SJSA1 (cell line): ENCODE data around the gene PHACTR1. TPM values are rescaled to one million over a fixed set of nuclear protein-coding genes. Genes with fewer than 3 reads are reported as not detected.

Experiments
- DNase-seq, 2 experiments: peaks; one replicate each; pipeline ENCODE4 v3.0.0-alpha.2; 2015 to 2020; ENCODE audit warnings: low spot score in 2 of 2, low read depth in 1 of 2
- H3K27ac ChIP-seq: fragments of 250-450 bp; sonication (Bioruptor Pico); 2 replicates; pipeline ENCODE4 v1.5.1; 2020; ENCODE audit warnings: mild to moderate bottlenecking, moderate library complexity
- H3K27me3 ChIP-seq: fragments of 250-450 bp; sonication (Bioruptor Pico); replicated peaks from 2 replicates; pipeline ENCODE4 v1.5.1; 2020; ENCODE audit warnings: mild to moderate bottlenecking, moderate library complexity
- H3K36me3 ChIP-seq: fragments of 250-450 bp; sonication (Bioruptor Pico); 2 replicates; pipeline ENCODE4 v1.5.1; 2020; ENCODE audit warnings: mild to moderate bottlenecking
- H3K4me1 ChIP-seq: fragments of 250-450 bp; sonication (Bioruptor Pico); replicated peaks from 2 replicates; pipeline ENCODE4 v1.6.1; 2021; ENCODE audit warnings: mild to moderate bottlenecking
- H3K4me3 ChIP-seq: fragments of 250-450 bp; sonication (Bioruptor Pico); 2 replicates; pipeline ENCODE4 v1.5.1; 2020; ENCODE audit warnings: mild to moderate bottlenecking
- H3K9me3 ChIP-seq: fragments of 250-450 bp; sonication (Bioruptor Pico); replicated peaks from 2 replicates; pipeline ENCODE4 v1.5.1; 2020; ENCODE audit warnings: mild to moderate bottlenecking
- total RNA-seq: library from RNA; depleted of rRNA; stranded (reverse); fragments of >200 nt; shearing (Covaris generic); gene quantifications from 2 replicates; pipeline ENCODE4 v1.2.3, GENCODE V29; 2014

The PHACTR1 gene
- total RNA-seq, 1 experiment from 2014 or later = 0.37 TPM

DNA sequence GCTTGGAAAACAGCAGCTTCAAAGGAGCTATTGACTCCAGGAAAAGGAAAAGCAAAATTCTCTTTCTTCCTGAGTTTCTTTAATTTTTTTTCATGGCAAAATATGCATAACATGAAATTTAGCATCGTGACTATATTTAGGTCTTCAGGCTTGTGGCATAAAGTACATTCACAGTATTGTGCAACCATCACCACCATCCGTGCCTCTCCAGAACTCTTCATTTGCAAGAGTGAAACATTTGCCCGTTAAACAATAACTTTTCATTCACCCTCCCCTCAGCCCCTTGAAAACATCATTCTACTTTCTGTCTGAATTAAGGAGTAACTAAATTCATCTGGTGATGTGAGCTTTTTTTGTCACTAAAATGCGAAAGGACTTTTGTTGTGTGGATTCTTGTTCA lies 251.7 kb downstream of the PHACTR1 start:
- no peak overlapping the region for H3K27ac ChIP-seq

DNA sequence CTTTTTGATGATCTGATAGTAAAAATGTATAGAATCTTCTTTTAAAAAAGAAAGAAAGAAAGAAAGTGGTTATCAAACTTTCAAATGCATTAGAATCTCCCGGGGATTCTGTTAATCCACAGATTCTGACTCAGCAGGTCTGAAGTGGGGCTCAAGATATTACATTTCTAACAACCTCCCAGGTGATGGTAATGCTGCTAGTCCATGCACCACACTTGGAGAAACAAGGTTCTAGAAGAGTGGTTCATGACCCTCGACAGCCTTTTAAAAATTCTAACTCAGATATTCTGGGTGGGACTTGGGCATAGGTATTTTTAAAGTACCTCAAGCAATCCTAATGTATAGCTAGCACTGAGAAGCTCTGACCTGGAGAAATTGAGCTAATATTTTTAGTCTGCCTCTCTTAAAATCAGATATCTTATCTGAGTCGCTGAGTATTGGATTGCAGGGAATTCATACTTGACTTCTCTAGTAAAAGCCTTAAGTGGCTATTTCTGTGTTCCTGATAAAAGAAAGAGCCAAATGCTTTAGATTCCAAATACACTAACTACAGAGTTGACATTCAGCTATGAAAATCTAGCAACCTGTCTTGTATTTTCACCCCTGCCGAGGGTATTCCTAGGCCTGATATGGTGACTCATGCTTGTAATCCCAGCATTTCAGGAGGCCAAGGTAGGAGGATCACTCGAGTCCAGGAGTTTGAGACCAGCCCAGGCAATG lies 252.4 kb downstream of the PHACTR1 start:
- no peaks in the 10 kb centered on the region for H3K4me1 ChIP-seq
- H3K27ac ChIP-seq = no peak overlapping the region
- H3K4me3 ChIP-seq = no peak overlapping the region
- DNase-seq = no peak
- no peaks in the 10 kb centered on the region for H3K9me3 ChIP-seq
- H3K27me3 ChIP-seq = no peaks in the 10 kb centered on the region
- no peaks in the 10 kb centered on the region for H3K36me3 ChIP-seq

More for the DNA sequence above, 251.7 kb downstream of the PHACTR1 start:
- no peak for DNase-seq
- Histone ChIP-seq H3K4me3 (no peak overlapping the region), H3K9me3 (no peaks in the 10 kb centered on the region), H3K27me3 (no peaks in the 10 kb centered on the region), H3K36me3 (no peaks in the 10 kb centered on the region), H3K4me1 (no peaks in the 10 kb centered on the region)

DNA sequence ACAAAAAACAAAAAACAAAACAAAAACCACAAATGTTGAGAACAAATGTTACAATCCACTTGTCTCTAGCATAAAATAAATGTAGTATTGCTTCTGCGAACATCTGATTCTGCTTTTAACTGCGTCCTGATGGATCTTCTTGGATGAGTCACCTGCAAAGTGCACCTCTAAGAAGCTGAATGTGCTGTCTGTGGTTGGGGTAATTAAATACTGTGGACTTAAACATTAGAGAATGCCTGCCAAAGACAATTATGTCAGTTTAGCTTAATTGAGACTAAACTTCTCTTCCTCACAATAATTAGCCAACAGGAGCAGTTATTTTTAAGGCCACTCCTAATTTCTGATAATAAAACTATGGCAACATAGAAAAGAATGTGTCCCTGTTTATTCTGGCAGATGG lies 253.4 kb downstream of the PHACTR1 start:
- Histone ChIP-seq H3K9me3 (no peaks in the 10 kb centered on the region), H3K4me1 (no peaks in the 10 kb centered on the region), H3K36me3 (no peaks in the 10 kb centered on the region), H3K27me3 (no peaks in the 10 kb centered on the region), H3K4me3 (no peak overlapping the region), H3K27ac (no peak overlapping the region)
- no peak for DNase-seq

DNA sequence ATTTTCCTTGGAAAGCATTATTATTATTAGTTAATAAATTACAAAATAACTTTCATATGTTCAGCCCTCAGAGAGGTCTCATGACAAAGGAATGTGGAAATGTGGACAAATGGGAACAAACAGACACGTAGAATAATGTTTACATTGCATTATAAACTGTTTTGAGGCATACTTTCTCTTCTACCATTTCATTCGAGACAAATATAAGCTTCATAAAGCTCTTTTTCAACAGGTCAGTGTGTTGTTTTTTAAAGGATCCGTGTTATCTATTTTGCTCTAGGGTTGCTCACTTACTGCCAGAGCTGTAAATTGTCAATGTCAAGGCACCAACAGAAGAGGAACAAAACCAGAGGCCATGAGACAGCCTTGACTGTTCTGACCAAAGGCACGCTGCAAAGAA lies 256.8 kb downstream of the PHACTR1 start:
- Histone ChIP-seq H3K36me3 (no peaks in the 10 kb centered on the region), H3K27ac (no peak overlapping the region), H3K9me3 (no peaks in the 10 kb centered on the region), H3K27me3 (no peaks in the 10 kb centered on the region), H3K4me1 (no peaks in the 10 kb centered on the region), H3K4me3 (no peak overlapping the region)
- no peak for DNase-seq

DNA sequence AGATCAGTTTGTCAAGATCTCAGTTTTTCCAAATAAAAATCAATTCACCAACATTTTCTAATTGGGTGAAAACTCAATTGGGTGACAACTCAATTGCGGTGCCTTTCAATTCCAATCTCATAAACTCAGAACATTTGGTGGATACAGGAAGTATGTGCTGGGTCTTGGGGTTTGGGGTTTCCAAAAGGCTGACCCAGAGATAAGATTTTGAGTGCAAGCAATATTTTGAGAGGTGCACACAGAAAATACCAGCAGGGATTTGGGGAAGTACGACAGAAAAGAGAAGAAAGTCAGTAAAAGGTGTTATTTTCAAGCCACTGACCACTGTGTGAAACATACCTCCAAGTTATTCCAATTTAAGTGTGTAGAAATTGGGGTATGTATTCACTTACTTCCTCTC lies 258.0 kb downstream of the PHACTR1 start:
- Histone ChIP-seq H3K27ac (no peak overlapping the region), H3K4me1 (no peaks in the 10 kb centered on the region), H3K36me3 (no peaks in the 10 kb centered on the region), H3K27me3 (no peaks in the 10 kb centered on the region), H3K4me3 (no peak overlapping the region), H3K9me3 (no peaks in the 10 kb centered on the region)
- DNase-seq = no peak

DNA sequence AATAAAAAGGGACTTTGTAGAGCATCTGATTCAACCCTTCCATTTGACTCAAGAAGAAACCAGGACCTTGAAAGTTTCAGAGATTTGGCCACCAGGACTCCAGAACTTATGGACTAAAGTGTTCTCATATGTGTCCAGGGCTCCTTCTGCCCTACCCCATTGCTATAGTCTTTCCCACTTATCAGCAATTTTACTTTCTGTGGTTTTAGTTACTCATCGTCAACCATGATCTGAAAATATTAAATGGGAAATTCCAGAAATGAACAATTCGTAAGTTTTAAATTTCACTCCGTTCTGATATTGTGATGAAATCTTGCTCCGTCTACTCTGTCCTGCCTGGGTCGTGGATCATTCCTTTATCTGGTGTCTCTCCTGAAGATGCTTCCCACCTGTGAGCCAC lies 259.8 kb downstream of the PHACTR1 start:
- H3K4me3 ChIP-seq = no peak overlapping the region
- H3K27me3 ChIP-seq = no peaks in the 10 kb centered on the region
- H3K27ac ChIP-seq = no peak overlapping the region
- no peaks in the 10 kb centered on the region for H3K4me1 ChIP-seq
- no peak for DNase-seq
- H3K9me3 ChIP-seq = no peaks in the 10 kb centered on the region
- H3K36me3 ChIP-seq = no peaks in the 10 kb centered on the region

DNA sequence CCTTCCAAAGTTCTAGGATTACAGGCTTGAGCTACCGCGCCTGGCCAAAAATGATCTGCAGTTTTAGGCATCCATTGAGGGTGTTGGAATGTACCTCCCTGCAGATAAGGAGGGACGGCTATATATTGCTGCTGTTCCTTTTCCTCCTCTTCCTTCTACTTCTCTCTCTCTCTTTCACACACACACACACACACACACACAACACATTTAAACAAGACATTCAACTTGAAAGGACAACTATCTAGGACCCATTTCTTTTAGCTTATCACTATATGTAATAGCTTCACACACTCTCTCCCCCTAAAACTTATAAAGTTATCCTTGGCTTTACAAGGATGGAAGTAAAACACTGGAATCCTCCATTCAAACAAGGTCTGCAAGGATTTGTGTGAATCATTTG lies 260.6 kb downstream of the PHACTR1 start:
- H3K27ac ChIP-seq = no peak overlapping the region
- no peak overlapping the region for H3K4me3 ChIP-seq
- H3K4me1 ChIP-seq = no peaks in the 10 kb centered on the region
- no peaks in the 10 kb centered on the region for H3K9me3 ChIP-seq
- H3K27me3 ChIP-seq = no peaks in the 10 kb centered on the region
- no peaks in the 10 kb centered on the region for H3K36me3 ChIP-seq
- DNase-seq = no peak

DNA sequence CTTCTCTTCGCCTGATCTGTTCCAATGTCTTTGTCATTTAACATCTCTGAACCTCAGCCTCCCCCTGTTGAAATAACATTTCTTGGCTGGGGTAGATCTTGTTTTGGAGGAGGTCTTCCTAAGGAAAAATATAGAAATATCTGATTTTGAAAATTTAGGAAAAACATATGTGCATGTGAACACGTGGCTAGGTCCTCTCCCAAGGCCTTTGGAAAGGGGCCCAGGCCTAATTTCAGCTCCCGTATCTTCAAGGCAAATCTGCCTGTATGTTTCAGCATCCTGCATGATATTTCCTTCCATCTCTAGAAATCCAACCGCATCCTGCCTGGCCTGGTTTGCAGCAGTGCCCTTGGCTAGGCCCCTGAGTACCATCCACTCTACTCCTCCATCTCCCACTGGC lies 261.2 kb downstream of the PHACTR1 start:
- DNase-seq = no peak
- Histone ChIP-seq H3K27me3 (no peaks in the 10 kb centered on the region), H3K27ac (no peak overlapping the region), H3K36me3 (no peaks in the 10 kb centered on the region), H3K4me1 (no peaks in the 10 kb centered on the region), H3K4me3 (no peak overlapping the region), H3K9me3 (no peaks in the 10 kb centered on the region)

DNA sequence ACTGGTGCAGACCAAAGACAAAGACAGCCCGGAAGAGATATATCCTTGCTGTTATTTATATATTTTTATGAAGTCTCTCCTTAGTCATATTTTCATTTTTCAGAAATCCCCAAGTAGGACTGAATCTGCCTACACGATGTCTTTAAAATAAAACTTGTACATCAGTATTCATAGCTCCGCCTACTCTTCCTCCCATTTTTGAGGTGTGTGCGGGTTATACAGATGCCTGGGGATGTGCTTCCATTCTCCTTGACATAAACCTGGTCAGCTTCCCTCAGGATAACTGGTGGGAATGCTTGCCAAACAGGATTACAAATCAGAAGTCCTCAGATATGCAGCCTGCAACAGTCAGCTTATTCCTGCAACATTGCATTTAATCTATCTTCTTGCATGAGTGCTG lies 264.2 kb downstream of the PHACTR1 start:
- Histone ChIP-seq H3K4me1 (no peaks in the 10 kb centered on the region), H3K9me3 (no peaks in the 10 kb centered on the region), H3K36me3 (no peaks in the 10 kb centered on the region), H3K27ac (no peak overlapping the region), H3K27me3 (no peaks in the 10 kb centered on the region), H3K4me3 (no peak overlapping the region)
- DNase-seq = no peak

DNA sequence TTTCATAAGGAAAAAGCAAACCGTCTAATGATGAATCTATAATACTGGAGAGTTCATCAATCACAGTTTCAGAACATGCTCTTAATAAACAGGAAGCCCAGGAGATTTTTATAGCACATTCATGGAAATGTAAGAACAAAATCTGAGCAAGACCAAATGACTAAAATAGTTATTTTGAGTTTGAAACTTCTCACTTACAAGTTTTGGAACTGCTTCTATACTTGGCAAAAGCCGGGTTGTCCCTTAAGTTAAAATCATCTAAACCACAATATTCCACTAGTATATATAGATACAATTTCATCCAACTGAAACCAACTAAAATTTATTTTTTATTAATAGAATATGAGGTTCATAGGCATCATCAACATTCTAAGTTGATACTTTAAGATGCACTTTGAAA lies 268.2 kb downstream of the PHACTR1 start:
- no peak overlapping the region for H3K4me3 ChIP-seq
- no peaks in the 10 kb centered on the region for H3K4me1 ChIP-seq
- DNase-seq = no peak
- no peaks in the 10 kb centered on the region for H3K36me3 ChIP-seq
- no peaks in the 10 kb centered on the region for H3K27me3 ChIP-seq
- H3K9me3 ChIP-seq = no peaks in the 10 kb centered on the region
- H3K27ac ChIP-seq = no peak overlapping the region

DNA sequence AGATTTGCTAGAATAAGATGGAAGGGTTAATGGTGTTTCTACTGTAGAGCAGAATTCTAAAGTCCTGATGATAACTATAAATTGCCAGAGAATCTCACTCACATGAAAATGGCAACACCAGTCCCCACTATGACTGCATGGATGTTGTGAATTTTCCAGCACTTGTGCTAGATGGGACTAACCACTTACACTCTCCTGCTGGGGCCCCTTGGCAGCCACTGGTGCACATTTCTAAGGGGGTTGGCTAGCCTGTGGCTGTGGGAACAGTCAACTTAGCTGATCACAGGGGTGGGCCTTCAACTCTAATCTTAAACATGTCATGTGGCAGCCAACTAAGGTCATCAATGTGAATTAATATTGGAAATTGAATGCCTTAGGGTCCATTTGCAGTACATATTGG lies 271.2 kb downstream of the PHACTR1 start:
- Histone ChIP-seq H3K4me3 (no peak overlapping the region), H3K9me3 (no peaks in the 10 kb centered on the region), H3K36me3 (no peaks in the 10 kb centered on the region), H3K27ac (no peak overlapping the region), H3K27me3 (no peaks in the 10 kb centered on the region), H3K4me1 (no peaks in the 10 kb centered on the region)
- DNase-seq = no peak

DNA sequence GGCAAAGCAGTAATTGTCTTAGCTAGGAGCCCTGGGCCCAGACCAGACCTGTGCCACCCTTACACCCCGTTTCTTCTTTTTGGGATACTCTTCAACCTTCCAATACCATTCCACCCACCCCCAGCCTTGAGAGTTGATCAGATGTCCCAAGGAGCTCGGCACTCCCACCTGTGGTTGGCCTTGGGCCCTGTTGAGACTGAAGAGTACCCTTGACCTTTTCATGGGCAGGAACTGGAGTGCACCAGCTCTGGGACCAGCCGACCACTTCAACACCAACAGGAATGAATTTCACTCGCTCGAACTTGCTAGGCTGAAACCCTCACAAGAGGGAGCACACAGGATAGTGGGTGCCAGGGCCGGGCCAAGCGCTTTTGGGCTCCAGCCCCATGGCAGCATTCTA lies 273.6 kb downstream of the PHACTR1 start:
- Histone ChIP-seq H3K36me3 (no peaks in the 10 kb centered on the region), H3K4me3 (no peak overlapping the region), H3K9me3 (no peaks in the 10 kb centered on the region), H3K27ac (no peak overlapping the region), H3K27me3 (no peaks in the 10 kb centered on the region), H3K4me1 (no peaks in the 10 kb centered on the region)
- no peak for DNase-seq

DNA sequence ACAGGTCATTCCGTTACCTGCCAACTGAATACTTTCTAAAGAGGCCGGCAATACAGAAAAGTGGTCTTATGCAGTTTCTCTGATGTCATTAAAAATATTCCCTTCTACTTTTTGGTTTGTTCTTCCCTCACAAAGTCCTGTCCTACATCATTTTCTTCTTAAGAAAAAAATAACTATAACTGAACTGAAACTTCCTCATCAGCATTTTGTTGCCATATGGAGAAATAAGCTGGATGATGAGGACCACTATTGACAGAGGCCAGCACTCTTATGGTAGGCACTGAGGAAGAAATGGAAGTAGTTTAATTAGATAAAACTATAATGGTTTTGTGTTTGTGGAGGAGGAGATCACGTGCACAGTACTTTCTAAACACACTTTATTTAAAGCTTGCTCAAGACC lies 274.9 kb downstream of the PHACTR1 start:
- Histone ChIP-seq H3K36me3 (no peaks in the 10 kb centered on the region), H3K9me3 (no peaks in the 10 kb centered on the region), H3K27me3 (no peaks in the 10 kb centered on the region), H3K27ac (no peak overlapping the region), H3K4me1 (no peaks in the 10 kb centered on the region), H3K4me3 (no peak overlapping the region)
- no peak for DNase-seq

DNA sequence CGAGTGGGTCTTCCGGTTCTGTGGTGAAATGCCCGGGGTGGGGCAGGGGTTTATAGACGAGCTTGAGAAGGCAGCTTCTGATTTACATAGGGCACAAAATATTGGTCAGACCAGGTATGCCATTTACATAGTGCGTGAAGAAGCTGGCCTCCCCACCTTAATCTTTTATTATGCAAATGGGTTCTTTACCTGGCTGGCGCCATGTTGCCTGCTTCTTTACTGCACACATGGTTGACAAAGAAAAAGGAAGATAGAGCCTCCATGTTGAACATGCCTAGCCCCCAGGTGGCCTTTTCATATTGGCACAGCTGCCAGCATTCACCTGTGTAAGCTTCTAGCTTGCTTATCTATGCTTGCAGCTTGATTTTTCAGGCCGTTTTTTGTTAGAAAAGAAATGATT lies 276.2 kb downstream of the PHACTR1 start:
- DNase-seq = no peak
- Histone ChIP-seq H3K9me3 (no peaks in the 10 kb centered on the region), H3K27ac (no peak overlapping the region)

DNA sequence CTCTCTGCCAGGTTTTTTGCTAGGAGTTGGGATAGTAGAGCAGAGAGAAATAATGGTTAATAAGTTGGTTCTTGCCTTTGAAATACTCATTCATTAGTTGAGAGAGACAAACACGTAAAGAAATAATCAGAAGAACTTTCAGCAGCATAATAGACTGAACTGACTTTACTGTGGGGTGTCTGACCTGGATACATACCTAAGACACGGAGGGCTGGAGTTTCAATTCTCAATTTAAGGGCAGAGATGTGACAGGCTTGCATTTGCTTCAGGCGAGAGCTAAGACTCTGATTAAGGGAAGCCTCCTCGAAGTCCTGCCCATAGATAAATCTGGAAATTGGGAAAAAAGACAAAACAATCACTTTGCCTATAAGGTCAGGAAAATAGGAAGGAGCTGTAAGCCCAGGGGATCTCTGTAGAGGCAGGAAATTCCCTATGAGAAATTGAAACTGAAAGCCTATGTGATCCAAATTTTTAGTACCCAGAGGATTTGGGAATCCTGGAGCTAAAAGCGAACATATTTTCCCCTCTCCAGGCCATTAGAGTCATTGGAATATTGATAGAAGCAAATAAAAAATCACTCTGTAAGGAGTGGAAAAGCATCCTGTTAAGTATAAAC lies 276.8 kb downstream of the PHACTR1 start:
- no peak for DNase-seq
- Histone ChIP-seq H3K27ac (no peak overlapping the region), H3K9me3 (no peaks in the 10 kb centered on the region), H3K4me3 (no peak overlapping the region), H3K4me1 (no peaks in the 10 kb centered on the region), H3K36me3 (no peaks in the 10 kb centered on the region), H3K27me3 (no peaks in the 10 kb centered on the region)

More for the DNA sequence above, 276.2 kb downstream of the PHACTR1 start:
- Histone ChIP-seq H3K4me1 (no peaks in the 10 kb centered on the region), H3K36me3 (no peaks in the 10 kb centered on the region), H3K27me3 (no peaks in the 10 kb centered on the region), H3K4me3 (no peak overlapping the region)
